GM21786 (cell line): ENCODE data around the gene FRMD1.

ENCODE experiments used
- ATAC-seq: cut with Tn5 transposase; IDR thresholded peaks from one replicate; pipeline ENCODE4 v1.9.1; 2021; ENCODE audit not compliant: unreplicated experiment

The FRMD1 gene

DNA sequence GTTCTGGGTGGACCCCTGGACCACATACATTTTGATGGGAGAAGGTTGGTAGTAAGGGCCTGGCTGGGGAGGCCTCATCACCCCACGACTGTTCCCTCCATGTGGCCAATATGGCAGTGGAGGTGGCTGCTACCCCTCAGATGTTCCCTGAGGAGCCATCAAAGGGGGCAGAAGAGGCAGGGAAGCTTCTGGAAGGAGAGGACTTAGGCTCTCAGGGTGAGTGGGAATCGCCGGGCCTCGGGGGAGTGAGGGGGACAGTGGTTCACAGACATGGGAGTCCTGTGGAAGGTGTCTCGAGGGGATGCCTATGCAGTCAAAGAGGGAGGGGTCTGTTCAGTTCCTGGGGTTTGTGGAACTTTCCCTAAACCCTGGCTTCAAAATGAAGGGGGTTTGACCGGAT lies 32.9 kb upstream of the FRMD1 start:
- ATAC-seq, result no peak

DNA sequence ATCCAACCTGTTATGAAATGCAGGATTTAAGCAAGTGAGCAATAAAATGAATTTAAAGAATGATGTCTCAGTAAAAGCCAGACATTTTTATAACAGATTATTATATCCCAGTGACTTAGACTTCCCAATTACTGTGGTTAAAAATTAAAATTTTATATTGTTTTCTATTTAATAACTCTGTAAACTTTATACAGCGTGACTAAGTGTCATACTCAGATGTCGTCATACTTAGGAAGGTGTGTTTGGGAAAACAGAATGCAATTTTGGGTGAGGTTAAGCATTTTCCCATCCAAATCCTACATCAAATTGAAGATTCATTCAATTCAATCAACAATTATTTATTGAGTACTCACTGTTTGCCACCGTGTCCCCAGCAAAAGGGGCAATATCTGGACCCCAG lies 31.4 kb upstream of the FRMD1 start:
- ATAC-seq, result no peak

DNA sequence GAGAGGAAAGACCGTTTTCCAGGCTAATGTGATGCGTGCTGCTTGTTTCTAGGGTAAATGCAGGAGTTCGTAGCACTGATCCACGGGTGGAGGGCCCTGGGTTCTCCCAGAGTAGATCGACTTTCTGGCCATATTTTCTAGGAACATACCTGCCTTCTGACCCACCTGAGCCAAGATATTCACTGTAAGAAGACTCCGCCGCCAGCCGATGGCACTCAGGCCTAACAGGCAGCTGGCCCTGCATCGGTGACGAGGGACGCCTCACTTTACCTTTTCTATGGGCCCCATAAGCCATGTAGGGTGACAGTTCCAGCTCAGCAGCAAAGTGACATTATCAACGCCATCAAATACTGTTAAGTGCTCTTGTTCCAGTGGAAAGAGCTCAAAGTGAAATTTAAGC lies 30.2 kb upstream of the FRMD1 start:
- ATAC-seq, result no peak

DNA sequence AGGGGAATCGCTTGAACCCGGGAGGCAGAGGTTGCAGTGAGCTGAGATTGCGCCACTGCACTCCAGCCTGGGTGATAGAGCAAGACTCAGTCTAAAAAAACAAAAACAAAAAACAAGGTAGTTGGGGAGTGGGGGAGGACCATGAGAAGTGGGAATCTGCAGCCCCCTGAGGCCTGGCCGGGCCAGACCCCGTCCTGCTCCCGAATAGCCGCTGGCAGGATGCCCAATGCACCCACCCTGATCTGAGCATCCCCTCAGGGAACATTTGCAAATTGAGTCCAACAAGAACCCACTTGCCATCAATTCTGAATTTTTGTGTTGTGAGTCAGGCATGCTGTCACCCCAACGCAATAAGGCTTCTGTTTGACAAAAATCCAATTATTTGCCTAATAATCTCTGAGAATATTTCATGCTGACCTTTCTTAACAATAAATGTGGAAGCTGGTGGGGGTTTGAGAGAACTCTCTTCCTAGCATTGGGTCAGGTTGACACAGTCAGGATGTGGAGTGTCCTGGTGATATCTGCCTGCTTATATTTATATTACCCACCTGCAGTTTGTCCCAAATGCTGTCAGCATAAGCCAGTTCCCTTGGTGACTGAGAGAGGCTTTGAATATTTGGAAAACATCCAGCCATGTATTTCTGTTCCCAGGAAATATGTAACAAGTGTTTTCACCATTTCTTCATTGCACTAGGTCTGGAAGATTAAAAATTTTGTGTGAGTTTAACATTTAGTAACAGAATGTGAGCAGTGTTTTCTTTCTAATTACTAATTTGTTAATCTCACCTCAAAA lies 28.4 kb upstream of the FRMD1 start:
- no peak for ATAC-seq

DNA sequence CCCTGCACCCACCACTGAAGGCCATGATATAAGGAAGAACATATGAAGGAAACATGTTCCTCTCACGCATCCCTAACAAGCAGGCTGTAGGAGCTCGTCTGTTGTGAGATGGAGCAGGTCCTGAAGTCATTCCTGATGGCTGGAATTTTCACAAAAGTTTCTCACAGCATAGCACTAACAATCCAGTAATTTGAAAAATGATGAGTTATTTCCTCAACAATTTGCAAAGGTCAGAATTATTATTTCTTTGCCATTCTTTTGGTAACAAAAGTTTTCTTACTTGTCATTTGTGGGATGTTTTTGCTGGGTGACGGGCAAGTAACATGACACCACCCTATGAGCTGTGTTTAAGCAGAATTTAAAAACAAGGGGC lies 27.6 kb upstream of the FRMD1 start:
- ATAC-seq, result no peak

DNA sequence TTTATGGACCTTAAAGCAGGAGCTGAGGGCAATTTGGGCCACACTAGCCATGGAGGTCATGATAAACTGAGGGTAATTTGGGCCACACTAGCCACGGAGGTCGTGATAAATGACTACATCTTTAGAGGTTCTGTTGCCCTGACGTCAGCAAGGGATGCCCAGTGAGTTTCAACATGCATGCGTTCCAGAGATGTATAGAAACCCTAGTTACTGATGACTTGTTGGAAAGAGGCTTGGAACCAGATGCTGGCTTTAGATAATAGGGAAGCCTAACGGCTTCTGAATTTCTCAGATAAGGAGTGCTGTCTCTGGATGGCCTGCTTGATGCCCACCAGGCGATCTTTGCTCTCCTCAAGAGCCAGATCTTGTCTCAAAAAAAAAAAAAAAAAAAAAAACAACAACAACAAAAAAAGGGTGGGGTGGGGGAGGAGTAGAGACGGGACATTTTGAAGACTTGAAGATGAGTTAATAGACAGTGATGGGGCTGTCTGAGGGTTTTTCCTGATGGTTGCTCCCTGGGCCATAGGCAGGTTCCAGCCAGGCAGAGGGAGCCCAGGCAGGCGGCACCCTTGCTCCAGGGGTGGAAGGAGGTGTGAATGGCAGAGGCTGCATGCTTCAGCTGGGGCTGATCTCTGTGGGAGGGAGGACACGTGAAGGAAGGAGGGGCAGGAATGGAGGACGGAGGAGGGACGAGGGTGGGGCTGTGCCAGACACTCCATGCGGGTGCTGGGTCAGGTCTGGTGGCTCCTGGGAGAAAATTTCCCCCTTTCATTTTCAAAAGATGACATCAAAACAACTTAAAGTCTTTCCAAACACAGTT lies 27.0 kb upstream of the FRMD1 start:
- no peak for ATAC-seq

DNA sequence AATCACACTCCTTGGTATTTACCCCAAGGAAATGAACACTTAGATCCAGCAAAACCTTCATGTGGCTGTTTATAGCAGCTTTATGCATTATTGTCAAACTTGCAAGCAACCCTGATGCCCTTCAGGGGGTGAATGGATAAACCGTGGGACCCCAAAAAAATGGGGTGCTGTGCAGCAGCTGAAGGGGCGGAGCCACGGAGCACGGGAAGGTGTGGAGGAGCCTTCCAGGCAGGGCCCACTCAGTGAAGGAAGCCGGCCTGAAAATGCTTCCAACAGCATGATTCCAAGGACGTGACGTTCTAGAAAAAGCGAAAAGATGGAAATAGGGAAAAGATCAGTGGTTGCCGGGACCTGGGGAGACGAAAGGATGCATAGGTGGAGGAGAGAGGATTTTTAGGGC lies 25.6 kb upstream of the FRMD1 start:
- ATAC-seq, result no peak

DNA sequence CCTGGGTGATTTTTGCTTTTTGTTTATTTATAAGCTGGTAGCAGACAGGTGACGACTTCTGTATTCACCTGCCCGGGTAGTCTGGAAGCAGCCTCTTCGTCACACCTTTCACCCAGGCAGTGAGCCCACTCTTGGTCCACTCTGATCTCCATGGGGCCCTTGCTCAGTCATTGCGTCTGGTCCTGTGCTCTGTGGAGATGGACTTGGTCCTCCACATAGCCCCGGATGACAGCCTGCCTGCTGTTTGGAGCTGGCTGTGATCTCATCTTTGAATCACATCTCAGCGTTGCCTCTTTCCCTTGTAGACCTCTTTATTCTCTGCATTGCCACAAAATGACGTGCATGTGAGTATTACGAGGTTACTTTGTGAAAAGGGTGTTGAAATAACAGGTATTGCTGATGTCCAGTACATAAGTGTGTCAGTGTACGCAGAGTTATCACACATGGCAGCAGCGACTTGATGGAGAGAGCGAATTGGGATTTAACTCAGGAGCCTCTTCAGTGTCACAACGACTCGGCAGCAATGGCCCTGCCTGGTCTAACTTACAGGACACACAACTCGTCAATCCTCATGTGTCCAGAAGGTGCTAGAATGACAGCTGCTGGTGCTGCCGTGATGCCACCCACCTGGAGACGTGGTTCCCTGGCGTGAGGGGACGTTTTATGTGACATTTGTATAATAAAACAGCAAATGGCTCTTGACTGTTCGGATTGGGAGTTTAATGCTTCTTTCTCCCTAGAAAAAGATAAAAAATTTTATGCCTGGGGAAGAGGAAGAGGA lies 24.2 kb upstream of the FRMD1 start:
- no peak for ATAC-seq

DNA sequence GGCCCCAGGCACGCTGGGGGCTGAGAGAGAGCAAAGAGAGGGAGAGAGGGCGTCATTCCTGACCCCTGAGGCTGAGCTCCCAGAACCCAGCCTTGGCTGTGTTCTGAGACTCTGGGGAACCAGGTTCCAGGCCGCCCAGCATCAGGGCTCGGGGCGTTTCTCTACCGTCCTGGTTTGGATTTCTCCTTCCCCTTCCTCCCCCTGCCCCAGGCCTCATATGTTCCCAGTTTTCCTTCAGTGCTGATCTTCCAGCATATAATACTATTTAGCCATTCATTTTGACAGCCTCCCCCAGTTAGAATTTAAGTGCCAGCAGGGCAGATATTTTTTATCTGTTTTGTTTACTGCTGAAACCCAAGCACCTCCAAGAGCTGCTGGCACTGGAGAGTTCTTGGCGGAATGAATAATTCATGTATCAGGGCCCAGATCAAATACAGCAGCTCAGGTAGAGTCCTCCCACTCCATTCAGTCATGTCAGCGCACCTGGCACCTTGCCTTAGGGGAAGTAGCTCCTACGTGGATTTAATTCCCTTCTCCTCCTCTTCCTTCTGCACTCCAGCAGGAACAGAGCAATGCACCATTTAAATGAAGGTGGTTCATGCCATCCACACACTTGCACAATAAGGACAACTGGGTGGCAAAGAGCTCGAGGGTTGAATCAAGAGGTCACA lies 23.4 kb upstream of the FRMD1 start:
- no peak for ATAC-seq

DNA sequence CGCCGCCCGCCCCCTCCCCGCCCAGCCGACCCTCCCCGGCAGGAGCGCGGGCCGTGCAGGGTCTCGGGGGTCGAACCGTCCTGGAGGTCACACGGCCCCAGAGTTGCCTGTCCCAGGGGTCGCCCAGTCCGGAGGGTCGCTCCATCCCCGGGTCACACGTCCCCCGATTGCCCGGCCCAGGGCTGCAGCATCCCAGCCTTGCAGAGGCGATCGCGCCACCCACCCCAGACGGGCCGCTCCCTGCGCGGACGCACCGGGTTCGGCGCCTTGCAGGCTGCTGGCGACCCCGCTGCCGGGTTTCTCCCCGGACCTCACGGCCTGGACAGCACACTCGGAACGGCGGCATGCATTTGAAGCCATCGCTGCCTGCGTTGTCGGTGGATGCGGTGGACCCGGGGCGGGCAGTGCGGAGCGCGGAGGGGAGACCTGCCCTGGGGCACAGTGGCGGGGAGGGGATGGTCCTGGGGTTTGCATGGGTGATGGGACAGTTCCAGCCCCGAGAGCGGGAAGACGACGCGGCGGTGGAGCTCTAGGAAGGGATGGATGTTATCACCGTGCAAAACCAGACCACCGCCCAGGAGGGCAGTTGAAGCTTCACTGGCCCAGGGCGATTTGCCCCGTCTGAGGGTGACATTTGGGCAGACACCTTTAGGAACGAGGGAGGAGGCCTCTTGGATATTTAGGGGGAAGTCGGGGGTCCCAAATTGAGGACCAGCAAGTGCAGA lies 22.7 kb upstream of the FRMD1 start:
- ATAC-seq, result no peak

DNA sequence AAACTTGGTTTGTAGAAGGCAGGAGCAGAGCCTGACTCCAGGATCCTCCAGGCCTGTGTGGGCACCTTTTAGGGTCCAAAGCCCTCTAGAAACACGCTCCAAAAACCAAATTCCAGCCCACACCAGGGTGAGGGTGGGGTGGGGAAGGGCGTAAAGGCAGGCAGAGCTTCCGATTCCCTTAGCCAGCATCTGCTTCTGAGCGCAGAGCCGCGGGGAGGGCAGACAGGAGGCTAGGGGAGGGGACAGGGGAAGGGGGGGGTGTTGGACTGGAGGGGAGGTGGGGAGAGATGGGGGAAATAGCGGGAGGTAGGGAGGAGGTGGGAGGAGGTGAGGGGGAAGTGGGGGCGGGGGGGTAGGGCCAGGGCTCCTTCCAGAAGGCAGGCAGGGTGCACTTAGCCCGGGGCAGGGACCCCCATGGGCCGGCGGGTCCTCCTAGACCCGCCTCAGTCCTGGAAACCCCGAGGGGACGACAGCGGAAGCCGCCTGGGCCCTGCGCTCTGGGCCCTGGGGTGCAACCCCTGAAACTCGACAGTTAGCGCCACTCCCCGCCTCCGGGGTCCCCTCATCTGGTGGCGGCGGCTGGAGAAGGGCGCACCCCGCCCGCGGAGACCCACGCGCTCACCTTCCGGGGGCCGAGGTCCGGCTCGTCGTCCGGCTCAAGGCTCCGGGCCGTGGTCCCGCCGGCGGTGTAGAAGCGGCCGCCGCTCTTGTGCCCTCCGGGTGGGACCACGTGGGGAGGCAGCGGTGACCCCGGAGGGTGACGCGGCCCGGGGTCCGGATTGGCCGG lies 22.0 kb upstream of the FRMD1 start:
- ATAC-seq, result no peak

DNA sequence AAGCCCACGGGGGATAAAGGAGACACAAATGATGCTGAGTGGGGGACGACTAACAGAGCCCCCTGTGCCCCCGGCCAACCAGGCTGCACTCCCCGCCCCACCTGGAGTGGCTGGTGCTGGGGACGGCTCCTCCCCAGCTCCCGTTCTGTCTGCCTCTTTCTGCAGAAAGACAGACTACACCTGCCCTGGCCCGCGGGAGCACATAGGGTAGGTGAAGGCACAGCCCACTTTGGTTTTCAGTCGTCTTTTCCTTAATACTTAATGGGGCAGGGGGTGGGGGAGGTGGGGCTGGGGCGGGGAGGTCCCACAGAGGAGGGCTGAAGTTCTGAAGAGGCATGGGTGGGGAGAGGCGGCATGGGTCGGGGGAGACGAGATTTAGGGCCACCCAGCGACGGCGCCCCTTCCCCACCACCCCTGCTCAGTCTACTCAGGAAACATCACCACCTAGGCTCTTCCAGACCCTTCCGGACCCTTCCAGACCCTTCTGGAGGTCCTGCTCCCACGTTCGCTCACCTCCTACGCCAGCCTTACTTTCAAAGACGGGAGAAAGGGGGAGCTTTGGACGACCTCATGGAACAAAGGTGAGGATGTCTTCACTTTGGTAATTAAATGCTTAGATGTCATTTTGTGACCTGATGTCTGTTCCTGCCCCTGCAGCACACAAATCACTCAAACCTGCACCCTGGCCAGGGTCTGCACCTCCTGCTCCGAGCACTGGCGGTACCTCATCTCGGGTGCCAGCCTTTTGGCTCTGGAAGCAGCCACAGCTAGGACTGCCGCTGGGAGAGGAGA lies 21.2 kb upstream of the FRMD1 start:
- ATAC-seq, result no peak

DNA sequence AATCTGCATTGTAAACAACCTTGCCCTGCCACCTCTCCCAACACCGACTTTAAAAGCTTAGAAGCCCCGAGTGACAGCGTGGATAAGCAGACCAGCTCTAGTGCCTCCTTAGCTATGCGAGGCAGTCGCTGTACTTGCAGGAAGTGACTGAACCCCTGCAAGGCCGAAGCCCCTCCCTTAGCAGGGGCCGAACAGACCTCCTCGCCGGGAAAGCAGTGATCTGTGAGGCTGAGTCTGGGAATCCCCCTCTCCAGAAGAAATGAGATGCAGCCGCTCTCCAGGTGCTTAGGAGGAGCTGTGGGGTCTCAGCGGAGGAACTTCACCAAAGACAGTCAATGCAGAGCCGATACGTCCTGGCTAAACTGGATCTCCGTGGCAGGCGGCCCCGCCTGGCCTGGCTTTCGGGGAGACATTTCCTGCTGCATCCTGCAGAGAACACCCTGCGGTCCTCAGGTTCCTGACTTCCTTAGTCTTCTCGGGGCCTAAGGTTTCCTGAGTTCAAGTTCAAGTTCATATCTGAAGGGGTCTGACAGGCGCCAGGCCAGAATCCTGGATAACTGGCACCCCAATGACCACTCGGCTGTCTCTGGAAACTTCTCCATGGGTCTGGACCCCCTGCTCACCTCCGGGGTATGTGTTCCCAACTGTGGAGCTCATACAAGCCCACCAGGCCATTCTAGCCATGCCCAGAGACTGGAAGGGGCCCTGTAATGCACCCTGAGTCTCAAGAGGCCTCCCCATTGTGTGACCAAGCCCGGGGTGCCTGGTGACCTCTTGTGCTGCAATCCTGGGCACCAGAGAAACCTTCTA lies 20.4 kb upstream of the FRMD1 start:
- no peak for ATAC-seq

DNA sequence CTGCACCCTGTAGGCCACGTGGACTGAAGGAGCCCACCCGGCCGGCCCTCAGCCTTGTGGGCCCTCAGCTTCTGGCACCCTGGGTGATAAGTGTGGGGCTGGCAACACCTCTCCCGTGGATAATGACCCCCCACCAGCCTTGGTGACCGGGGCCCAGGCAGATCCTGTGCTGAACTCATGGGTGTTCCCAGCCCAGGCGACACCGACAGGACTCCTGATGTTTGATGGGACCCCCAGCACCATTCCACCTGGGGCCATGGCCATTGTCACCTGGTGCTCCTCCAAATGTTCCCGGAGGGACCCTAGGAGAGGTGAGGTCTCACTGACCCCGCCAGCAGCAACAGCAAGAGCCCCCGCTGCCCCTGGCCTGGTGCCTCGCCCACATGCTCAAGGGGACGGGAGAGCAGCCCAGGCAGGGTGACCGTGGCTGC lies 19.4 kb upstream of the FRMD1 start:
- ATAC-seq, result no peak

DNA sequence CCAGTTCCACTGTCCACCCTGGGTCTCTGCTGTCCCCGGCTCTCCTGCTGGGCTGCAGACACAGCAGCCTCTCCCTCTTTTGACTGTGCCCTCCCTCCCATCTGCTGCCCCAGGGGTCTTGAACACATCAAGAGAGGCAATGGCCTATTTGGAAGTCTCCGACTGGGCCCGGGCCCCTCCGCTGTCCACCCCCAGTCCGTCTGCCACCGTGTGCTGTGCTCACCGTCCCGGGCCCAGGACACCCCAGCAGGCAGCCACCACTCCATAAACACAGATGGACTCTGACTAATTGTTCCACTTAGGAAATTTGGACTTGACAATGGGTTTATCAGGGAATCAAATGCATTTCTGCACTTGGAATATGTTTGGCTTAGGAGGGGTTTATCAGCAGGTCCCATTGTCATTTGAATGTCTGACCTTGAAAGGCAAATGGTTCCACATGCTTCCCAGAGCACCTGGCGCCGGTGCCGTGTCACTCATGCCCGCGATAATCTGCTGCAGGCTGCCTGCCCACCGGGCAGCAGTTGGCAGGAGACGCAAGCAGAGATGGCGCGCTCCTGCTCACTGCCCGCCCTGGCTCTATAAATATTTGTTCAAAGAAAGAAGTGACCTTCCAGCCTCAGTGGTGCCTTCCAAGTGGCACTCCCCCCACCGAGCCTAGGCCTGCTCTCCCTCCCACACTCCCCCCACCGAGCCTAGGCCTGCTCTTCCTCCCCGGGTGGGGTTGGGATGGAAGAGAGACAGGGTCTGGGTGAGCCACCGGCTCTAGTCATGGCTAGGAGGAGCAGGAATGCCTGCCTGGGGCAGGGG lies 18.8 kb upstream of the FRMD1 start:
- ATAC-seq, result no peak

DNA sequence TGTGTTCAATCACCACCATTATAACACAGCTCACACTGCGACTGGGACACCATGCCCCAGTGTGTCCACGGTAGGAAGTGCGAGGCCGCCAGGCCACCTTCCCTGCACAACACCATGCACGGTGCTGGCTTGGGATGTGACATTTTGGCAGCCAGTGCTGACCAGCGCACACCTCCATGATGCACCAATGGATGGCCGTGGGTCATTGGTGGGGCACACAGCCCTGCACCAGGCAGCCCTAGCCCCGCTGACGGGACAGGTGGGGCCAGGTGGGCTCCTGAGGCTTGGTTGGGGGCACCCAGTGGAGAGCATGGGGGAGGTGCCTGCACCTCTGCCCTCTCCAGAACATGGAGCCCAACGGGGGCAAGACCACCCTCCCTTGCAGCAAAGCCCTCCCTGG lies 18.2 kb upstream of the FRMD1 start:
- no peak for ATAC-seq

DNA sequence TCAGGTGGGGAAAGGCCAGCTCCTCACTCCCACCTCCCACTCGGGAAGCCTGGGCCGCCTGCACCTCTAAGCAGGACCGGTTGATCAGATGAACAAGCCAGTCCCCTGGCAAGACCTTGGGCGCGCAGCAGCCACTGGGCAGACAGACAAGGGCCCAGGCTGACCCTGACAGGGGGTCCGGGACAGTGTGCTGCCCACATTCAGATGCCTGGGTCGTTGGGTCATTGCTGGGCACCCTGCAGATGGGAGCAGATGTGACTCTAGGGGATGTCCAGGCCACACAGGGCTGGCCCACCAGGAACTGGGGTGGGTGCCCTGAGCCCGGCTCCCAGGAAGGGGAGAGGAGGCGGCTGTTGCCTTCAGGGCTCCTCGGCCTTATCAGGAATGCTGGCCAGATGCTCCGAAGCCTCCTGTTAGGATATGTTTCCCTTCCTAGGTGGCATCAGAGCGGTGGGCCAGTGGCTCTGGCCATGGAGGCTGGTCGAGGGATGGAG lies 17.3 kb upstream of the FRMD1 start:
- no peak for ATAC-seq
